Measurements from ENCODE around the gene DYSF.

DYSF gene

GRCh38 chr2:71570511-71570910 lies 117.2 kb downstream of the DYSF start:
- no peaks in the 10 kb centered on the region for H3K27me3 ChIP-seq (ENCODE audit: control insufficient read depth, low read length)
- no peaks in the 10 kb centered on the region for H3K9me2 ChIP-seq (replicated peaks; ENCODE audit: control insufficient read depth, low read length)
- no peaks in the 10 kb centered on the region for H3K36me3 ChIP-seq (ENCODE audit: control insufficient read depth, low read length)
- TF ChIP-seq CTCF (IDR thresholded peaks at IDR 0.05; ENCODE audit: low read depth, low read length, poor library complexity, severe bottlenecking) (no peak), EZH2phosphoT487 (IDR thresholded peaks at IDR 0.05; ENCODE audit: borderline replicate concordance, low read length) (no peak)
- H3K4me2 ChIP-seq (ENCODE audit: low read length) = no peak overlapping the region
- H3K9me3 ChIP-seq (ENCODE audit: control insufficient read depth, insufficient read depth, low read length) = peaks cover 11% of the 10 kb centered on the region; the same call in 1 of the 2 replicates
- no peaks in the 10 kb centered on the region for H3K79me2 ChIP-seq (ENCODE audit: control insufficient read depth, low read length)
- no peak overlapping the region for H3K4me3 ChIP-seq (ENCODE audit: low read length)
- H3K4me1 ChIP-seq (ENCODE audit: control insufficient read depth, low read length) = no peaks in the 10 kb centered on the region
- H3F3A ChIP-seq (ENCODE audit: control insufficient read depth, insufficient read depth) = no peaks in the 10 kb centered on the region
- H3K27ac ChIP-seq (ENCODE audit: low read depth, low read length) = no peak overlapping the region
- H4K20me1 ChIP-seq (ENCODE audit: control insufficient read depth, insufficient read depth, low read depth, low read length) = no peaks in the 10 kb centered on the region

DNA sequence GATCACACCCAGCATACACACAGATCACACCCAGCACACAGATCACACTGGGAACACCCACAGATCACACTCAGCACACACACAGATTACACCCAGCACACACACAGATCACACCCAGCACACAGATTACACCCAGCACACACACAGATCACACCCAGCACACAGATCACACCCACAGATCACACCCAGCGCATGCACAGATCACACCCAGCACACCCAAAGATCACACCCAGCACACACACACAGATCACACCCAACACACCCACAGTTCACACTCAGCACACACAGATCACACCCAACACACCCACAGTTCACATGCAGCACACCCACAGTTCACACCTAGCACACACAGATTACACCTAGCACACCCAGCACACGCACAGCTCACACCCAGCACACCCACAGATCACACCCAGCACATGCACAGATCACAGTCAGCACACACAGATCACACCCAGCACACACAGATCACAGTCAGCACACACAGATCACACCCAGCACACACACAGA lies 117.6 kb downstream of the DYSF start:
- Histone ChIP-seq H3K4me2 (ENCODE audit: low read length) (no peak overlapping the region), H4K20me1 (ENCODE audit: control insufficient read depth, insufficient read depth, low read depth, low read length) (no peaks in the 10 kb centered on the region), H3K9me3 (ENCODE audit: control insufficient read depth, insufficient read depth, low read length) (peaks cover 11% of the 10 kb centered on the region; the same call in 1 of the 2 replicates), H3K27ac (ENCODE audit: low read depth, low read length) (no peak overlapping the region), H3K36me3 (ENCODE audit: control insufficient read depth, low read length) (no peaks in the 10 kb centered on the region), H3K9me2 (replicated peaks; ENCODE audit: control insufficient read depth, low read length) (no peaks in the 10 kb centered on the region), H3F3A (ENCODE audit: control insufficient read depth, insufficient read depth) (no peaks in the 10 kb centered on the region), H3K79me2 (ENCODE audit: control insufficient read depth, low read length) (no peaks in the 10 kb centered on the region), H3K4me3 (ENCODE audit: low read length) (no peak overlapping the region), H3K27me3 (ENCODE audit: control insufficient read depth, low read length) (no peaks in the 10 kb centered on the region), H3K4me1 (ENCODE audit: control insufficient read depth, low read length) (no peaks in the 10 kb centered on the region)
- no peak for TF ChIP-seq EZH2phosphoT487 (IDR thresholded peaks at IDR 0.05; ENCODE audit: borderline replicate concordance, low read length)
- TF ChIP-seq CTCF (IDR thresholded peaks at IDR 0.05; ENCODE audit: low read depth, low read length, poor library complexity, severe bottlenecking) = no peak

GRCh38 chr2:71571945-71572344 lies 118.6 kb downstream of the DYSF start:
- no peak overlapping the region for H3K4me3 ChIP-seq (ENCODE audit: low read length)
- no peaks in the 10 kb centered on the region for H3K27me3 ChIP-seq (ENCODE audit: control insufficient read depth, low read length)
- H3F3A ChIP-seq (ENCODE audit: control insufficient read depth, insufficient read depth) = no peaks in the 10 kb centered on the region
- no peaks in the 10 kb centered on the region for H4K20me1 ChIP-seq (ENCODE audit: control insufficient read depth, insufficient read depth, low read depth, low read length)
- H3K36me3 ChIP-seq (ENCODE audit: control insufficient read depth, low read length) = no peaks in the 10 kb centered on the region
- H3K9me3 ChIP-seq (ENCODE audit: control insufficient read depth, insufficient read depth, low read length) = peaks cover 11% of the 10 kb centered on the region; the same call in 1 of the 2 replicates
- H3K4me1 ChIP-seq (ENCODE audit: control insufficient read depth, low read length) = no peaks in the 10 kb centered on the region
- TF ChIP-seq EZH2phosphoT487 (IDR thresholded peaks at IDR 0.05; ENCODE audit: borderline replicate concordance, low read length) (no peak), CTCF (IDR thresholded peaks at IDR 0.05; ENCODE audit: low read depth, low read length, poor library complexity, severe bottlenecking) (no peak)
- H3K79me2 ChIP-seq (ENCODE audit: control insufficient read depth, low read length) = no peaks in the 10 kb centered on the region
- no peak overlapping the region for H3K4me2 ChIP-seq (ENCODE audit: low read length)
- no peaks in the 10 kb centered on the region for H3K9me2 ChIP-seq (replicated peaks; ENCODE audit: control insufficient read depth, low read length)
- H3K27ac ChIP-seq (ENCODE audit: low read depth, low read length) = no peak overlapping the region
